Mesothelial cell of epicardium (in vitro differentiated cells): ENCODE measurements around the gene KLHL35. TPM values are rescaled to one million over a fixed set of nuclear protein-coding genes. Genes with fewer than 3 reads are reported as not detected.

Experiments
- DNase-seq, 2 experiments: peaks; one replicate each; pipeline ENCODE4 v3.0.0; 2021; ENCODE audit warnings: low spot score in 2 of 2; ENCODE audit not compliant: unreplicated experiment in 2 of 2
- H3K27ac Mint-ChIP-seq: 2 replicates; pipeline ENCODE4 v1.8.0; 2021; ENCODE audit warnings: mixed read lengths
- H3K27me3 Mint-ChIP-seq: 2 replicates; pipeline ENCODE4 v1.8.0; 2021; ENCODE audit warnings: low read depth, mixed read lengths
- H3K36me3 Mint-ChIP-seq: 2 replicates; pipeline ENCODE4 v1.8.0; 2021; ENCODE audit warnings: mixed read lengths
- H3K4me1 Mint-ChIP-seq: 2 replicates; pipeline ENCODE4 v1.8.0; 2021; ENCODE audit warnings: mixed read lengths
- H3K4me3 Mint-ChIP-seq: 2 replicates; pipeline ENCODE4 v1.8.0; 2021; ENCODE audit warnings: mild to moderate bottlenecking, moderate library complexity, mixed read lengths
- H3K9me3 Mint-ChIP-seq: 2 replicates; pipeline ENCODE4 v1.8.0; 2021; ENCODE audit warnings: mixed read lengths
- CTCF ChIP-seq: fragments of 200-600 bp; sonication (generic); IDR thresholded peaks from one replicate; pipeline ENCODE4 v1.5.0; 2021; ENCODE audit warnings: antibody characterized with exemption; ENCODE audit not compliant: unreplicated experiment
- total RNA-seq: library from RNA; stranded (reverse); gene quantifications from 3 replicates; pipeline ENCODE4 v1.2.1, GENCODE V29; 2021

The KLHL35 gene
- total RNA-seq, 1 donor from 2014 or later: 0.67 TPM

- H3K27ac Mint-ChIP-seq: no peak overlapping the region
- H3K4me3 Mint-ChIP-seq: no peak overlapping the region
- no peaks in the 10 kb centered on the region for H3K4me1 Mint-ChIP-seq
- no peak for TF ChIP-seq CTCF
- H3K9me3 Mint-ChIP-seq: no peaks in the 10 kb centered on the region
- no peaks in the 10 kb centered on the region for H3K36me3 Mint-ChIP-seq
- peaks cover 2% of the 10 kb centered on the region for H3K27me3 Mint-ChIP-seq
- no peak for DNase-seq
Measured at GRCh38 chr11:75449776-75450175, 16.8 kb upstream of the KLHL35 start.

DNA sequence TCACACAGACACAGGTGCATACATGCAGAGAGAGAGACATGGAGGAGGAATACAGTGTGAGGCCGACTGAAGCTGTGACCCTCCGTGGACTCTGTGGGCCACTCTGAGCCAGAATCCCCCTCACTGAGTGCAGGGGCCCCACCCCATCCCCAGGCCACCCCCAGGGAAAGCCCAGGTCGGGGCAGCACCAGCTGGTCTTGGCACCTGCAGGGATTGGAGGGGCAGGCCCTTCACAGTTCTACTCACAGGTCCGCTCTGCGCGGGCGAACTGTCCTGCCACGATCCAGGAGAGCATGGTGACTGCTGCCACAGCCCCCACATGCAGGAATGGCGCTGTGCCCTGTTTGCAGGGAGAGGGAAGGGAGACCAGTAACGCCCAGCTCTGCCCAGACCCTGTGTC, 16.3 kb upstream of the KLHL35 start:
- Mint-ChIP-seq H3K9me3 (no peaks in the 10 kb centered on the region), H3K27ac (no peak overlapping the region), H3K27me3 (peaks cover 2% of the 10 kb centered on the region), H3K4me3 (no peak overlapping the region), H3K4me1 (no peaks in the 10 kb centered on the region), H3K36me3 (no peaks in the 10 kb centered on the region)
- no peak for DNase-seq
- no peak for TF ChIP-seq CTCF

- H3K27me3 Mint-ChIP-seq: peaks cover 2% of the 10 kb centered on the region
- DNase-seq: no peak
- H3K4me1 Mint-ChIP-seq: no peaks in the 10 kb centered on the region
- no peaks in the 10 kb centered on the region for H3K9me3 Mint-ChIP-seq
- no peak overlapping the region for H3K27ac Mint-ChIP-seq
- H3K4me3 Mint-ChIP-seq: no peak overlapping the region
- no peak for TF ChIP-seq CTCF
- no peaks in the 10 kb centered on the region for H3K36me3 Mint-ChIP-seq
Measured at GRCh38 chr11:75447415-75447814, 14.4 kb upstream of the KLHL35 start.

DNA sequence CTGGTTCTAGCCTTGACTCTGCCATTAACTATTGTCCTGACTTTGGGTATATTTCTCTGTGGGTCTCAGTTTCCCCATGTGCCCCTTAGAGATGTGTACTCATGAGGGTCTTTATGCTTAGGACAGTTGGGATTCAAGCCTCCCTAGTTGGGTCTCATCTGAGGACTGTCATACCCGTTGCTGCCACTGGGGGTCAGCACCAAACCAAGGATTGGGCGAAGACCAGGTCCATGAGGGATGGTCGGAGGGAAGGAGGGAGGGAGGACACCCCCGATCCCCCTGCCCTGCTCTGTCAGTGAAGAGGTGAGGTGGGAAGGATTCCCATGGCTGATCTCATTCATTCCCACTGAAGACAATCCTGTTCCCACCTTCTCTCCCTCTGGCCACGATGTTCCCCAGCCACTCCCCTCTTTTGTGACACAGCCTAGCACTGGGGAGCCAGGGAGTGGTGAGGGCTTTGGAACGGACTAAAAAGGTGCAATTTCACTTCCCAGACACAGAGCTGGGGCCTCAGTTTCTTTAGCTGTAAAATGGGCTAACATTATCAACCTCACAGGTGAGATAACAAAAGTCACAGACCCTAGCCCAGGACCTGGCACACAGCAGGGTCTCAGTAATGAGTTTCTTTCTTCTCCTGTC, 12.4 kb upstream of the KLHL35 start:
- Mint-ChIP-seq H3K9me3 (no peaks in the 10 kb centered on the region), H3K36me3 (no peaks in the 10 kb centered on the region), H3K4me3 (no peak overlapping the region), H3K27me3 (peaks cover 2% of the 10 kb centered on the region), H3K4me1 (no peaks in the 10 kb centered on the region), H3K27ac (no peak overlapping the region)
- DNase-seq: peak; percentile 59 to 87
- peak; percentile 98 for TF ChIP-seq CTCF

DNA sequence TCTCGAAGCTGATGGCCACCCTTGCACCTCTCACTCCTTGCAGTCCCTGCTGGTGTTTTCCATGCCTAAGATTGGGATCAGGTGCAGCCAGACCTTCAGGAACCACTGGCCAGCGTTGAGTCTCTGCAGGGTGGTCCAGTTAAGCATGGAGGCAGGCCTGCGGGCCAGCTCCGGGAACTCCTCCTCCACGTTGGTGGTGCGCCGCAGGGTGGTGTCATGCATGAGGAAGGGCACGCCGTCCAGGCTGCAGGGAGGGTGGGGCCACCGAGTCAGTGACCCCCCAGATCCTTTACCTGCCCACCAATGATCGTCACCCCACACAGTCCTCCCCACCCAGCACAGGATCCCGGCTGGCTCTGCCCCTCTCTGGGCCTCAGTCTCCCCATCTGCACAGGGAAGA, 10.0 kb upstream of the KLHL35 start:
- H3K4me1 Mint-ChIP-seq: no peaks in the 10 kb centered on the region
- H3K27ac Mint-ChIP-seq: no peak overlapping the region

More for the DNA sequence above, 10.0 kb upstream of the KLHL35 start:
- no peak for DNase-seq
- no peaks in the 10 kb centered on the region for H3K36me3 Mint-ChIP-seq
- peaks cover 2% of the 10 kb centered on the region for H3K27me3 Mint-ChIP-seq
- no peaks in the 10 kb centered on the region for H3K9me3 Mint-ChIP-seq
- H3K4me3 Mint-ChIP-seq: no peak overlapping the region
- TF ChIP-seq CTCF: no peak
